MM.1S (cell line): ENCODE results near the gene RPL19.

ENCODE experiments used
- DNase-seq: peaks from one replicate; pipeline ENCODE4 v3.0.0-alpha.2; 2015
- H2AFZ ChIP-seq: fragments of 300-600 bp; sonication (generic); 2 replicates; pipeline ENCODE4 v1.6.0; 2016; ENCODE audit warnings: antibody characterized with exemption, low read length
- H3F3A ChIP-seq: fragments of 300-600 bp; sonication (generic); 2 replicates; pipeline ENCODE4 v1.6.1; 2016; ENCODE audit warnings: mild to moderate bottlenecking, antibody characterized with exemption, low read length, moderate library complexity, mixed read lengths; ENCODE audit not compliant: insufficient read depth
- H3K27ac ChIP-seq: fragments of 300-600 bp; sonication (generic); 2 replicates; pipeline ENCODE4 v1.5.1; 2016; ENCODE audit warnings: mild to moderate bottlenecking, low read length
- H3K27me3 ChIP-seq: fragments of 300-600 bp; sonication (generic); replicated peaks from 2 replicates; pipeline ENCODE4 v1.6.0; 2016; ENCODE audit warnings: low read length; ENCODE audit not compliant: insufficient read depth
- H3K36me3 ChIP-seq: fragments of 300-600 bp; sonication (generic); replicated peaks from 2 replicates; pipeline ENCODE4 v1.6.1; 2016; ENCODE audit warnings: mild to moderate bottlenecking, low read length, mixed read lengths; ENCODE audit not compliant: insufficient read depth
- H3K4me1 ChIP-seq: fragments of 300-600 bp; sonication (generic); 2 replicates; pipeline ENCODE4 v1.6.1; 2016; ENCODE audit warnings: low read length, mixed read lengths
- H3K4me2 ChIP-seq: fragments of 300-600 bp; sonication (generic); 2 replicates; pipeline ENCODE4 v1.6.0; 2016; ENCODE audit warnings: low read depth, low read length
- H3K4me3 ChIP-seq: fragments of 300-600 bp; sonication (generic); 2 replicates; pipeline ENCODE4 v1.5.1; 2016; ENCODE audit warnings: low read length, mixed read lengths
- H3K79me2 ChIP-seq: fragments of 300-600 bp; sonication (generic); 2 replicates; pipeline ENCODE4 v1.6.1; 2016; ENCODE audit warnings: mixed run types, low read length, mixed read lengths
- H3K9ac ChIP-seq: fragments of 300-600 bp; sonication (generic); 2 replicates; pipeline ENCODE4 v1.6.1; 2016; ENCODE audit warnings: low read length, mixed read lengths
- H3K9me2 ChIP-seq: fragments of 300-600 bp; sonication (generic); replicated peaks from 2 replicates; pipeline ENCODE4 v1.6.1; 2016; ENCODE audit warnings: mild to moderate bottlenecking, low read length, mixed read lengths; ENCODE audit not compliant: insufficient read depth
- H3K9me3 ChIP-seq: fragments of 300-600 bp; sonication (generic); replicated peaks from 2 replicates; pipeline ENCODE4 v1.6.1; 2016; ENCODE audit warnings: mild to moderate bottlenecking, low read length, mixed read lengths; ENCODE audit not compliant: insufficient read depth
- H4K20me1 ChIP-seq: fragments of 300-600 bp; sonication (generic); 2 replicates; pipeline ENCODE4 v1.6.1; 2016; ENCODE audit warnings: mild to moderate bottlenecking, low read length, moderate library complexity, mixed read lengths; ENCODE audit not compliant: insufficient read depth
- CTCF ChIP-seq: fragments of 300-600 bp; sonication (generic); IDR thresholded peaks from 2 replicates; pipeline ENCODE4 v1.5.1; 2016; ENCODE audit warnings: antibody characterized with exemption, low read length, mixed read lengths
- EZH2 ChIP-seq: fragments of 300-600 bp; sonication (generic); optimal IDR thresholded peaks from 2 replicates; pipeline ENCODE3; 2017; ENCODE audit warnings: low read depth, mild to moderate bottlenecking, antibody characterized with exemption, low read length, mixed read lengths
- EZH2phosphoT487 ChIP-seq: fragments of 300-600 bp; sonication (generic); IDR thresholded peaks from 2 replicates; pipeline ENCODE4 v1.6.1; 2018; ENCODE audit warnings: antibody characterized with exemption, low read length

Gene RPL19

GRCh38 chr17:39223907-39224777 lies 24.1 kb downstream of the RPL19 start:
- H3K9me2 ChIP-seq: no peaks in the 10 kb centered on the region
- H3K4me3 ChIP-seq: no peak overlapping the region
- no peaks in the 10 kb centered on the region for H3K4me1 ChIP-seq
- H3K36me3 ChIP-seq: no peaks in the 10 kb centered on the region
- no peak overlapping the region for H3K9ac ChIP-seq
- no peak overlapping the region for H3K27ac ChIP-seq
- no peaks in the 10 kb centered on the region for H4K20me1 ChIP-seq
- H2AFZ ChIP-seq: no peak overlapping the region
- TF ChIP-seq CTCF (no peak), EZH2phosphoT487 (no peak), EZH2 (no peak)
- no peak for DNase-seq
- H3K27me3 ChIP-seq: peaks cover 43% of the 10 kb centered on the region
- H3K79me2 ChIP-seq: no peaks in the 10 kb centered on the region
- H3K9me3 ChIP-seq: no peaks in the 10 kb centered on the region
- no peaks in the 10 kb centered on the region for H3F3A ChIP-seq
- no peak overlapping the region for H3K4me2 ChIP-seq

- Histone ChIP-seq H3K36me3 (no peaks in the 10 kb centered on the region), H3K4me3 (no peak overlapping the region), H3K79me2 (no peaks in the 10 kb centered on the region), H2AFZ (no peak overlapping the region), H3K4me2 (no peak overlapping the region), H3K4me1 (no peaks in the 10 kb centered on the region), H3F3A (no peaks in the 10 kb centered on the region), H3K9ac (no peak overlapping the region), H3K27me3 (peaks cover 42% of the 10 kb centered on the region), H3K27ac (no peak overlapping the region), H4K20me1 (no peaks in the 10 kb centered on the region), H3K9me3 (no peaks in the 10 kb centered on the region), H3K9me2 (no peaks in the 10 kb centered on the region)
- no peak for DNase-seq
- TF ChIP-seq EZH2phosphoT487 (no peak), EZH2 (no peak), CTCF (no peak)
Observed at GRCh38 chr17:39224778-39225307, 24.8 kb downstream of the RPL19 start.

GRCh38 chr17:39225308-39225958 lies 25.4 kb downstream of the RPL19 start, which contains the start of gene STAC2:
Gene STAC2 (minus strand): TSS chr17:39225945. CDS start chr17:39225502, 443 bp downstream.
- no peaks in the 10 kb centered on the region for H3K9me2 ChIP-seq
- DNase-seq: no peak
- H3K36me3 ChIP-seq: no peaks in the 10 kb centered on the region
- H3F3A ChIP-seq: no peaks in the 10 kb centered on the region
- TF ChIP-seq EZH2phosphoT487 (no peak), CTCF (no peak), EZH2 (peak; percentile 68)
- no peaks in the 10 kb centered on the region for H3K9me3 ChIP-seq
- no peak within 1 kb of the TSS for H2AFZ ChIP-seq
- no peak within 1 kb of the TSS for H3K9ac ChIP-seq
- H3K4me3 ChIP-seq: no peak within 1 kb of the TSS
- no peaks in the 10 kb centered on the region for H3K4me1 ChIP-seq
- no peak within 1 kb of the TSS; the same call in 1 of the 2 replicates for H3K4me2 ChIP-seq
- peaks cover 42% of the 10 kb centered on the region for H3K27me3 ChIP-seq
- H3K79me2 ChIP-seq: no peaks in the 10 kb centered on the region
- H4K20me1 ChIP-seq: no peaks in the 10 kb centered on the region
- no peak within 1 kb of the TSS for H3K27ac ChIP-seq
